Activated CD8-positive, alpha-beta memory T cell treated with anti-CD3 and anti-CD28 coated beads for 48 hours (primary cell): ENCODE data around the gene FBXW2.
"Not testable (repeated sequence)": the region's sequence is repeated elsewhere in the genome, so short reads cannot be mapped to it uniquely, and the experiment has no call there.

ENCODE experiments used
- DNase-seq, 3 experiments: peaks; one replicate each; pipeline ENCODE4 v3.0.0-alpha.2; 2020; ENCODE audit warnings: low read depth in 2 of 3, low spot score in 2 of 3

FBXW2 gene, protein sequence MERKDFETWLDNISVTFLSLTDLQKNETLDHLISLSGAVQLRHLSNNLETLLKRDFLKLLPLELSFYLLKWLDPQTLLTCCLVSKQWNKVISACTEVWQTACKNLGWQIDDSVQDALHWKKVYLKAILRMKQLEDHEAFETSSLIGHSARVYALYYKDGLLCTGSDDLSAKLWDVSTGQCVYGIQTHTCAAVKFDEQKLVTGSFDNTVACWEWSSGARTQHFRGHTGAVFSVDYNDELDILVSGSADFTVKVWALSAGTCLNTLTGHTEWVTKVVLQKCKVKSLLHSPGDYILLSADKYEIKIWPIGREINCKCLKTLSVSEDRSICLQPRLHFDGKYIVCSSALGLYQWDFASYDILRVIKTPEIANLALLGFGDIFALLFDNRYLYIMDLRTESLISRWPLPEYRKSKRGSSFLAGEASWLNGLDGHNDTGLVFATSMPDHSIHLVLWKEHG

DNA sequence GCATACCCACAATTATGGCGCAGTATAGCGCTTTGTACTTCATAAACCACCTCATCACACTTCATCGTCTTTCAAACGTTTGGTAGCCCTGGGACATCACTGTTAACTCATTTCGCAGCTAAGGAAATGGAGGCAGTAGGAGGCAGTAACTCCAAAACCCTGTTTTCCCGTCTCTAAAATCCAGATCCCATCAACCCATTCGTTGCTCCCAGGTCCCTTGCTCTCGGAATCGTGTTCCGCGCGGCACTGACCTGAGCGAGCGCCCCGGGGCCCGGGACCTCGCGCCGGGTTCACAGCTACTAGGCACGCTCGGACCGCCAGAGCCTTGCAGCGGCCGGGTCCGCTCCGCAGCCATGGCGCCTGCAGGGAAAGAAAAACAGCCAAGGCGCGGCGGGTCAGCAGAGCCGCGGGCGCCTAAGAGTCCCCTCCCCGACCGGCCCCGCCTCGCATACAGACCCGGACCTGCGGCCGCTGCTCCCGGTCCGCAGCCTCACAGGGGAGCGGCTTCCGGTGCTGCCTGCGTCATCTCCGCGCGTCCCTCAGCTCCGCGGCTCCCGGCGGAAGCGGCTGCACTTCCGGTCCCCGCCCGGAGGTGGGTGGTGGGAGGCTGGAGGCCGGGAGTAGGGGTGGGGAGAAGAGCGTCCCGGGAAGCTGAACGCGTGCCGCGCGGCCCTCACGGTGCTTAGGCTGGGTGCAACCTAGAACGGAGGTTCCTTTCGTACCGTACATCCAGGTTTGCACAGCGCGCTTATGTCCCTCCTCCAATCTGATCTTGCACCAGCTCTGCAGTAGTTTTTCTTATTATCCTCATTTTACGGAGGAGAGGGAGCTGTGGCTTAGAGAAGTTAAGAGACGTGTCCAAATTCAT, at the start of gene FBXW2:
TSS of gene FBXW2 (minus strand) at position 519 of the 868 bp plus-strand sequence. CDS start 5,158 bp downstream, outside the sequence.
- peak; percentile 72 to 87 (median 77) for DNase-seq

DNA sequence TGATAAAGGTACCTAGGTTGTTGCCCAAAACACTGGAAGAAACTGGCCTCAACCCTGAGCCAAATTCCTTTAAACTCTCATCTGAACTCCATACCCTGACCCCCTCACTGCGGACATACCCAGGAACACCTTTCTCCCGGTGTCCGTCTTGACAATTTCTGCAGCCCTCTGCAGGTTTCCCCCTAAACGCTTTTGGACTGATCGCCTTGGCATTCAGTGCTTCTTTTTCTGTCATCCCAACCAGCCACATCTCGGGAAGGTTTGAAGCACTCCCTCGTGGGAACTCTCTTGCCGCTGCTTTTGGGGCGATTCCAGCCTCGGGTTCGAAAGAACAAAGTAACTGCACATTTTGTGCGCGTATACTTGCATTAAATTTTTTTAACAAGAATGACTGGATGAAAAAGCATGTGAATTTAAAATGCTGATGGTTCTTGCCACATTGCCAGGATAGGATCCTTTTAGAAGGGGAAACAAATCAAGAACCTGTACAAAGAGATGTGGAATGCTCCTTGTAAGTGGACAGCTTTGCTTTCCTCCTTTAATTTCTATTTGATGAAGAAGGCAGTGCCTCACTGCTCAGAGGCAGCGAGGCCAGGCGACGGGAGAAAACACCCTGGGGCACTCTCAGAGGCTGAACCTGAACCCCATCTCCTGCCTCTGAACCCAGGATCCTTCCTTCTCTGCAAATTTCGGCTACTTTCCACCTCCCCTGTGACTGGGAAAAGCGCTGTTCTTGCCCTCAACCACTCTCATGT, 48.9 kb upstream of the FBXW2 start:
- DNase-seq: peak in 1 of 3 experiments; percentile 14

GRCh38 chr9:120839146-120839545, 45.9 kb upstream of the FBXW2 start:
- DNase-seq: no peak

GRCh38 chr9:120837921-120838320, 44.7 kb upstream of the FBXW2 start:
- no peak for DNase-seq

- DNase-seq: no peak
These were observed 40.1 kb upstream of the FBXW2 start for GRCh38 chr9:120833325-120833724.

GRCh38 chr9:120832807-120833206, 39.6 kb upstream of the FBXW2 start:
- DNase-seq: no peak

- no peak for DNase-seq
These were observed 37.6 kb upstream of the FBXW2 start for GRCh38 chr9:120830865-120831264.

DNA sequence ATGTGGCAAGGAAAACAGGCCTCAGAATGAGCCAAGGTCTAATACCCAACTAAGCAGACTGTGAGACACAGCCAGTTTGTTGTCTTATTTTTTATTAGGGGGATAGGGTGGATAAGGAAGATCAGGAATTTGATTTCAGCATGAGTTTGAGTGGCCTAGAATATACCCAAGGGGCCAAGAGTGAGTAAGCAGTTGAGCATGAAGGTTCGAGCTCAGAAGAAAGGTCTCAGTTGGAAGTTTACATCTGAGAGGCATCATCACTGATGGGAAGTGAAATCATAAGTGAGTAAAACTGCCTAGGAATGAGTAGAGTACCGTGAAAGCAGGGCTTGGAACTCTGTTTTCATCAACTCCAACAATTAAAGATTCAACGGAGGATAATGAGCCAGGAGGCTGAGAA, 36.9 kb upstream of the FBXW2 start:
- no peak for DNase-seq

DNA sequence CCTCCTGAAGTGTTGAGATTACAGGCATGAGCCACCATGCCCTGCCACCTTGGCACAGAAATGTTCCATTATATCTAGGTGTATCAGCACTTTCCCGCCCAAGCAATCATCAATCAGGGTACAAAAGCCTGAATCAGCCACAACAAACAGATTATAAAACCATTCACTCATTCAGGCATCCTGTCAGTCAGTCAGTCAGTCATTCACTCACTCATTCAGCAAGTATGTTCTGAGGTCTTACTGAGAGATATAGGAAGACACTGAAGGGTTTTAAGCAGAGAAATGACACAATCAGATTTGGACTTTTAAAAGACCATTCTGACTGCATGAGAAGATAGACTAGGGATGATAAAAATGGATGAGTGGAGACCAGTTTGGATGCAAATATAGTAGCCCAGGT, 36.4 kb upstream of the FBXW2 start:
- no peak for DNase-seq

DNA sequence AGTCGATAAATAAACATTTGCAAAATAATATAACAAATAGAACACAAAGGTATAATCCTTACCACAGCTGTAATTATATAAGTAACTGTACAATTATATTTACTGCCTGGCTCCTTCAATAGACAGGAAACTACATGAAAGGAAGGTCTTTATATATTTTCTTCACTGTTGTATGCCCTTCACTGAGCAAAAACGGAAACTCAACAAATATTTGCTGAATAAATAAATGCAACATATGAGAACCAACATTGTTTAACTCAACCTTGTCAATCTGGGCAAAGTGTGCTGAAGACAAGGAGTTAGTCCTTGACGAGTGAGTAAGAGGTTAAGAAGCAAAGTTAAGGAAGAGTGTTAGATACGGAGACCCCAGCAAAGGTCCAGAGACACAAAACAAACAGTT, 26.9 kb upstream of the FBXW2 start:
- no peak for DNase-seq

DNA sequence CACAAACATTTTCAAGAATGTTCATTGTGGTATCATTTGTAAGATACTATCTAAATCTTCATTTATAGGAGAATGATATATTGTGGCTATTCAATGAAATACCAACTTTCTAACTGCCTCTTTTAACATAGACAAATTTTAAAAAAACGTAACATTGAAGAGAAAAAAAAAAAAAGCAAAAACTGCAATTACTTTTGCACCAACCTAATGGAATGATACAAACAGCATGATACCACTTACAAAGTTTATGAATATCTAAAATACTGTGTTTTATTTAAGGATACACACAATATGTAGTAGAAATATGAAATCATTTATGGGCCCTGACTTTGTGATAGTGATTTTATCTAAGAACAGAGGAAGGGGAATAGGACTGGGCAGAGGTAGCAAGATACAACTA, 25.4 kb upstream of the FBXW2 start:
- no peak for DNase-seq

DNA sequence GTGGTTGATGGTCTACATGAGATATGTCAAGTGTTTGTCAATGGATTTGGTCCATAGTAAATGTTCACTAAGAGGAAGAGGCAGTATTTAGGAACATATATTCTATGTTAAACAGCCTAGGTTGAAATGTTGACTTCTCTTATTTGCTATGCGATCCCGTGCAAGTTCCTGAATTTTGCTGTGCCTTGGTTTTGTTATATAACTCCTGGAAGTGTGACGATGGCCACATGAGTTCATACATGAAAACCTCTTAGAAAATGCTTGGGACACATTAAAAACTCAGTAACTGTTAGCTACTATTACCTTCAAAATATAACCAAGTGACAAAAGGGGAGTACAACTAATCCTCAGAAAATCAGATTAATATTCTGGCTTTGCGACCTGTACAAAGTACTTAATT, 21.9 kb upstream of the FBXW2 start:
- no peak for DNase-seq

- DNase-seq: no peak
These were observed 15.7 kb upstream of the FBXW2 start for GRCh38 chr9:120808931-120809330.

DNA sequence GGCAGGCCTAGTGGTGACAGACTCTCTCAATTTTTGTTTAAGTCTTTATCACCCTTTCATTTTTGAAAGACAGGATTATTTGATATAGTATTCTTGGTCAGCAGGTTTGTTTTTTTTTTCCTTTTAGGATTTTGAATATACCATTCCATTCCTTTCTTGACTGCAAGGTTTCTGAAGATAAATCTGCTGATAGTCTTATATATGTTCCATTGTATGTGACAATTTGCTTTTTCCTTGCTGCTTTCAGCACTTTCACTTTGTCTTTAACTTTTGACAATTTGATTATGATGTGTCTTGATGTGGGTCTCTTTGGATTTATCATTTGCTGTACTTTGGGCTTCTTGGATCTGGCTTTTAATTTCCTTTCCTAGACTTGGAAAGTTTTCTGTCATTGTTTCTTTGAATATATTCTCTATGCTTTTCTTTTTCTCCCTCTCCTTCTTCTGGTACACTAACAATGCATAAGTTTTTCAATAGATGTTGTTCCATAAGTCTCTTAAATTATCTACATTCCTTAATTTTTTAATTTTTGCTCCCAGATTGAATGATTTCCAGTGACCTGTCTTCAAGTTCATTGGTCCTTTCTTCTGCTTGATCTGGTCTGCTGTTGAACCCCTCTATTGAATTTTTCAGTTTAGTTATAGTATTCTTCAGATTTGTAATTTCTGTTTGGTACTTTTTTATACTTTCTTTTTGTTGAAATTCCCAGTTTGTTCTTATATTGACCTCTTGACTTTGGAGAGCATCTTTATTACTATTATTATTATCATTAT, 14.6 kb upstream of the FBXW2 start:
- no peak for DNase-seq

GRCh38 chr9:120804784-120805363, 11.7 kb upstream of the FBXW2 start:
- not testable (repeated sequence) for DNase-seq

DNA sequence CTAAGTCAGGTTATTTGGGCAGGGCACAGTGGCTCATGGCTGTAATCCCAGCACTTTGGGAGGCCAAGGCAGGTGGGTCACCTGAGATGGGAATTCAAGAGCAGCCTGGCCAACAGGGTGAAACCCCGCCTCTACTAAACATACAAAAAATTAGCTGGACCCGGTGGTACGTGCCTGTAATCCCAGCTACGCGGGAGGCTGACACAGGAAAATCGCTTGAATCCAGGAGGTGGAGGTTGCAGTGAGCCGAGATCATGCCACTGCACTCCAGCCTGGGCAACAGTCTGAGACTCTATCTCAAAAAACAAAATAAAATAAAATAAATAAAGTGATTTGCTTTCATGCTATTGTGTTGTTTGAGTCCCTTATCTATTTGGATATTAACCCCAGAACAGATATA, 8.2 kb upstream of the FBXW2 start:
- no peak for DNase-seq

GRCh38 chr9:120791161-120791560, 2.1 kb downstream of the FBXW2 start:
- no peak for DNase-seq

GRCh38 chr9:120787933-120788332, 5.3 kb downstream of the FBXW2 start:
- DNase-seq: no peak

DNA sequence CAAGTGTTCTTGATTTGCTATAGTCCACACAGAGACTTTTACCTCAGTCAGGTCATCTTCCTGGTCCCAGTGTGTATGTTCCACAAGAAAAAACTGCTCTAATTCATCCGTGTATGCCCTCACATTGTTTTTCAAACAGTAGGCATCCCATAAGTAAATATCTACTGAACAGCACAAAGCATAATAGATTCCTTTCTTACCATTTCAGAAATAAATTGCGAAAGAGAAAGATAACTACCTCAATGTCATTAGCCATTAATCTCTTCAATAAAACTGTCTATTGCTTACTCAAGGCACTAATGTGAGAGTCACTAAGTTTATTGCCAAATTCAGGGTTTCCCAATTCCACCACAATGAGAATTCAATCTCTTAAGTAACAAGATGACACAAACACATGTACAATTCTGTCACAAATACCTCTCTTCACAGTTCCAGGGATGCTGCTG, 9.6 kb downstream of the FBXW2 start:
- no peak for DNase-seq

DNA sequence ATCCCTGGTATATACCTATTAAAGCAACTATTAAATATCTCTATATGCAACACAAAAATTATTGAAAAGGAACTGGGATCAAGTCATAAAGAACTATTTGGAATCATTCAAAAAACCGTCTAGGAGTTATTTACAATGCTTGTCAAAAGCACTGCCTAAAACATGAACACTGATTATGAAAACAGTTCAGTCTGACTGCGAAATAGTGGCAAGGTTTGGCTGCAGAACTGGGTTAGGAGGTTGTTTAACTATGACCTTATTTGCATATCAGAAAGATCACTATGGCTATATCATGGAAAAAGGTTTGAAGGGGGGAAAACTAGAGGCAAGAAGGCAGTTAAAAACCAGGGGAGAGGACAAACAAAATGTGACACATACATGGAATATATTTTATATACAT, 12.0 kb downstream of the FBXW2 start:
- no peak for DNase-seq
